ENCODE data around the gene SPATA33.

DNA sequence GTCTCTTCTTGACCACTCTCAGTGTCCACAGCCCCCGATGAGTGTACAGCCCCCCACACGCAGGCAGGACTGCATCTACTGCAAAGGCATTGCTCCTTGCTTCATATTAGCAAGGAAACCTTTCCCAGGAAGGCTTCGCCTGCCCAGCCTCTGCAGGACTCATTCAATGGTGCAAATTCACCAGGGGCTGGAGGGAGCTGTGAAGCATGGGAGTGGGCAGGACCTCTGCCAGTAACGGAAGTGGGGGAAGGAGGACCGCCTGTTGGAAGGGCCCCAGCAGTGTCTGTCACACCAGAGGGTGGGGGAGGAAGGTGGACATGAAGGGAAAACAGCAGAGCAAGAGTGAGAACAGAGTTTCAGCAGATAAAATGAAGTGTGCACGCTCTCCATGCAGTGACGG is 2.5 kb downstream of the SPATA33 start:
- TF ChIP-seq, protein P1, sequence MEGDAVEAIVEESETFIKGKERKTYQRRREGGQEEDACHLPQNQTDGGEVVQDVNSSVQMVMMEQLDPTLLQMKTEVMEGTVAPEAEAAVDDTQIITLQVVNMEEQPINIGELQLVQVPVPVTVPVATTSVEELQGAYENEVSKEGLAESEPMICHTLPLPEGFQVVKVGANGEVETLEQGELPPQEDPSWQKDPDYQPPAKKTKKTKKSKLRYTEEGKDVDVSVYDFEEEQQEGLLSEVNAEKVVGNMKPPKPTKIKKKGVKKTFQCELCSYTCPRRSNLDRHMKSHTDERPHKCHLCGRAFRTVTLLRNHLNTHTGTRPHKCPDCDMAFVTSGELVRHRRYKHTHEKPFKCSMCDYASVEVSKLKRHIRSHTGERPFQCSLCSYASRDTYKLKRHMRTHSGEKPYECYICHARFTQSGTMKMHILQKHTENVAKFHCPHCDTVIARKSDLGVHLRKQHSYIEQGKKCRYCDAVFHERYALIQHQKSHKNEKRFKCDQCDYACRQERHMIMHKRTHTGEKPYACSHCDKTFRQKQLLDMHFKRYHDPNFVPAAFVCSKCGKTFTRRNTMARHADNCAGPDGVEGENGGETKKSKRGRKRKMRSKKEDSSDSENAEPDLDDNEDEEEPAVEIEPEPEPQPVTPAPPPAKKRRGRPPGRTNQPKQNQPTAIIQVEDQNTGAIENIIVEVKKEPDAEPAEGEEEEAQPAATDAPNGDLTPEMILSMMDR (IDR thresholded peaks at IDR 0.05): no peak
- no peak for TF ChIP-seq POLR2AphosphoS5 (IDR thresholded peaks at IDR 0.05)
- TF ChIP-seq POLR2A (IDR thresholded peaks at IDR 0.05): no peak
